OCI-LY1 (cell line): ENCODE data around the gene TBX15.

Experiments
- EZH2 ChIP-seq: fragments of 200-600 bp; sonication (generic), shearing (Covaris generic); IDR thresholded peaks from 2 replicates; pipeline ENCODE4 v1.8.0; 2017; ENCODE audit warnings: borderline replicate concordance, mixed run types, mild to moderate bottlenecking, antibody characterized with exemption, low read length, moderate library complexity, mixed read lengths
- TF ChIP-seq, protein P1 (sequence below): fragments of 200-600 bp; sonication (generic), shearing (Covaris generic); IDR thresholded peaks from 2 replicates; pipeline ENCODE4 v1.5.1; 2017; ENCODE audit warnings: mild to moderate bottlenecking, antibody characterized with exemption, low read length, moderate library complexity, mixed read lengths

GRCh38 chr1:118881751-118882150, 106.4 kb downstream of the TBX15 start:
- TF ChIP-seq, protein P1, sequence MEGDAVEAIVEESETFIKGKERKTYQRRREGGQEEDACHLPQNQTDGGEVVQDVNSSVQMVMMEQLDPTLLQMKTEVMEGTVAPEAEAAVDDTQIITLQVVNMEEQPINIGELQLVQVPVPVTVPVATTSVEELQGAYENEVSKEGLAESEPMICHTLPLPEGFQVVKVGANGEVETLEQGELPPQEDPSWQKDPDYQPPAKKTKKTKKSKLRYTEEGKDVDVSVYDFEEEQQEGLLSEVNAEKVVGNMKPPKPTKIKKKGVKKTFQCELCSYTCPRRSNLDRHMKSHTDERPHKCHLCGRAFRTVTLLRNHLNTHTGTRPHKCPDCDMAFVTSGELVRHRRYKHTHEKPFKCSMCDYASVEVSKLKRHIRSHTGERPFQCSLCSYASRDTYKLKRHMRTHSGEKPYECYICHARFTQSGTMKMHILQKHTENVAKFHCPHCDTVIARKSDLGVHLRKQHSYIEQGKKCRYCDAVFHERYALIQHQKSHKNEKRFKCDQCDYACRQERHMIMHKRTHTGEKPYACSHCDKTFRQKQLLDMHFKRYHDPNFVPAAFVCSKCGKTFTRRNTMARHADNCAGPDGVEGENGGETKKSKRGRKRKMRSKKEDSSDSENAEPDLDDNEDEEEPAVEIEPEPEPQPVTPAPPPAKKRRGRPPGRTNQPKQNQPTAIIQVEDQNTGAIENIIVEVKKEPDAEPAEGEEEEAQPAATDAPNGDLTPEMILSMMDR, result no peak
- no peak for TF ChIP-seq EZH2
